ENCODE results near the gene INSIG2. TPM values are rescaled to one million over a fixed set of nuclear protein-coding genes. Genes with fewer than 3 reads are reported as not detected.

The INSIG2 gene
- total and polyA plus RNA-seq, 2 experiments from 2014 or later = 27.3 to 35.3 TPM

- H3K27ac ChIP-seq = no peak overlapping the region
- no peak overlapping the region for H2AFZ ChIP-seq
- no peak for DNase-seq (ENCODE audit: low spot score)
- H3K4me1 ChIP-seq (ENCODE audit: insufficient read depth) = no peaks in the 10 kb centered on the region
- no peak for TF ChIP-seq CTCF (IDR thresholded peaks at IDR 0.05; ENCODE audit: poor library complexity)
- no peaks in the 10 kb centered on the region for H4K20me1 ChIP-seq (ENCODE audit: insufficient read depth, poor library complexity, severe bottlenecking)
- WGBS (ENCODE audit: low lambda C conversion rate, missing lambda C conversion rate) = 87% methylated on average over 3 of the region's 3 CpGs
- H3K9me3 ChIP-seq (ENCODE audit: low read depth) = no peaks in the 10 kb centered on the region
- H3K27me3 ChIP-seq = peaks cover 8% of the 10 kb centered on the region
- no peak overlapping the region for H3K4me3 ChIP-seq
- no peaks in the 10 kb centered on the region for H3K79me2 ChIP-seq
- no peak overlapping the region for H3K4me2 ChIP-seq
- no peaks in the 10 kb centered on the region for H3K36me3 ChIP-seq (replicated peaks; ENCODE audit: insufficient read depth, low read depth)
- H3K9me2 ChIP-seq (replicated peaks; ENCODE audit: insufficient read depth) = no peaks in the 10 kb centered on the region
Measured at GRCh38 chr2:118048401-118048800, 39.9 kb upstream of the INSIG2 start.

- Histone ChIP-seq H2AFZ (no peak overlapping the region), H3K27me3 (peaks cover 3% of the 10 kb centered on the region), H4K20me1 (ENCODE audit: insufficient read depth, poor library complexity, severe bottlenecking) (no peaks in the 10 kb centered on the region), H3K4me1 (ENCODE audit: insufficient read depth) (no peaks in the 10 kb centered on the region), H3K27ac (no peak overlapping the region), H3K9me2 (replicated peaks; ENCODE audit: insufficient read depth) (no peaks in the 10 kb centered on the region), H3K79me2 (no peaks in the 10 kb centered on the region), H3K9me3 (ENCODE audit: low read depth) (no peaks in the 10 kb centered on the region), H3K4me3 (no peak overlapping the region), H3K4me2 (no peak overlapping the region), H3K36me3 (replicated peaks; ENCODE audit: insufficient read depth, low read depth) (no peaks in the 10 kb centered on the region)
- 80% methylated on average over 3 of the region's 3 CpGs for WGBS (ENCODE audit: low lambda C conversion rate, missing lambda C conversion rate)
- DNase-seq (ENCODE audit: low spot score) = no peak
- TF ChIP-seq CTCF (IDR thresholded peaks at IDR 0.05; ENCODE audit: poor library complexity) (no peak), EZH2phosphoT487 (IDR thresholded peaks at IDR 0.05; ENCODE audit: low read depth, severe bottlenecking, unreplicated experiment) (no peak), EZH2 (IDR thresholded peaks at IDR 0.05; ENCODE audit: borderline replicate concordance) (no peak)
Measured at GRCh38 chr2:118049140-118049815, 39.0 kb upstream of the INSIG2 start.

- Histone ChIP-seq H3K79me2 (no peaks in the 10 kb centered on the region), H3K27ac (no peak overlapping the region), H3K36me3 (replicated peaks; ENCODE audit: insufficient read depth, low read depth) (no peaks in the 10 kb centered on the region), H3K4me2 (no peak overlapping the region), H3K4me1 (ENCODE audit: insufficient read depth) (no peaks in the 10 kb centered on the region), H3K9me3 (ENCODE audit: low read depth) (no peaks in the 10 kb centered on the region), H3K4me3 (no peak overlapping the region), H2AFZ (no peak overlapping the region), H3K27me3 (no peaks in the 10 kb centered on the region), H4K20me1 (ENCODE audit: insufficient read depth, poor library complexity, severe bottlenecking) (no peaks in the 10 kb centered on the region), H3K9me2 (replicated peaks; ENCODE audit: insufficient read depth) (no peaks in the 10 kb centered on the region)
- no peak for DNase-seq (ENCODE audit: low spot score)
- TF ChIP-seq CTCF (IDR thresholded peaks at IDR 0.05; ENCODE audit: poor library complexity) = no peak
- TF ChIP-seq EZH2 (IDR thresholded peaks at IDR 0.05; ENCODE audit: borderline replicate concordance) = no peak
- TF ChIP-seq EZH2phosphoT487 (IDR thresholded peaks at IDR 0.05; ENCODE audit: low read depth, severe bottlenecking, unreplicated experiment) = no peak
Measured at GRCh38 chr2:118049816-118050140, 38.5 kb upstream of the INSIG2 start.

GRCh38 chr2:118050386-118050785 lies 37.9 kb upstream of the INSIG2 start:
- TF ChIP-seq EZH2phosphoT487 (IDR thresholded peaks at IDR 0.05; ENCODE audit: low read depth, severe bottlenecking, unreplicated experiment) = no peak
- TF ChIP-seq EZH2 (IDR thresholded peaks at IDR 0.05; ENCODE audit: borderline replicate concordance) = no peak
- TF ChIP-seq CTCF (IDR thresholded peaks at IDR 0.05; ENCODE audit: poor library complexity) = no peak
- H3K79me2 ChIP-seq = no peaks in the 10 kb centered on the region
- no peaks in the 10 kb centered on the region for H3K36me3 ChIP-seq (replicated peaks; ENCODE audit: insufficient read depth, low read depth)
- no peak for DNase-seq (ENCODE audit: low spot score)
- no peak overlapping the region for H3K27ac ChIP-seq
- H4K20me1 ChIP-seq (ENCODE audit: insufficient read depth, poor library complexity, severe bottlenecking) = no peaks in the 10 kb centered on the region
- no peaks in the 10 kb centered on the region for H3K9me2 ChIP-seq (replicated peaks; ENCODE audit: insufficient read depth)
- no peak overlapping the region for H3K4me2 ChIP-seq
- 59% methylated on average over 3 of the region's 3 CpGs for WGBS (ENCODE audit: low lambda C conversion rate, missing lambda C conversion rate)
- no peak overlapping the region for H3K4me3 ChIP-seq
- no peaks in the 10 kb centered on the region for H3K27me3 ChIP-seq
- H2AFZ ChIP-seq = no peak overlapping the region
- no peaks in the 10 kb centered on the region for H3K9me3 ChIP-seq (ENCODE audit: low read depth)
- no peaks in the 10 kb centered on the region for H3K4me1 ChIP-seq (ENCODE audit: insufficient read depth)

Data from hepatocyte (in vitro differentiated cells).